ENCODE measurements around the gene AK5.
"Not testable (repeated sequence)": the region's sequence is repeated elsewhere in the genome, so short reads cannot be mapped to it uniquely, and the experiment has no call there.

Gene AK5

DNA sequence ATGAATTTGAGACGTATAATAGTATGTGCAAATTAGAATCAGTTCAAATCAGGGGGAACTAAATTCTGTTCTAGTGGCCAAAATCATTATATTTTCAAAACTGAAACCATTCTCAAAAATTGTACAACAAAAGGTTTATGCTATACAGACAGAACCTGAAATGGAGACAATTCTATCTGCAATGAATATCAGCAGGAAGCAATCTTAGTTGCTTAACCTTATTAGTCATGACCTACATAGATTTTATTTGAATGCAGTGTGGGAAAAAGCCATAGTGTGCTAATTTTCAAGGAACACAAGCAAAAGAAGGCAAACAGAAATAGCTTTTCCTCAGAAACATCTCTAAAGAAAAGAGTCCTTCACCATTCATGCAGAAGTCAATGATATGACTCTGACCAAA is 6.5 kb downstream of the AK5 start:
- DNase-seq = no peak

GRCh38 chr1:77290576-77290975 is 8.8 kb downstream of the AK5 start:
- DNase-seq = no peak

DNA sequence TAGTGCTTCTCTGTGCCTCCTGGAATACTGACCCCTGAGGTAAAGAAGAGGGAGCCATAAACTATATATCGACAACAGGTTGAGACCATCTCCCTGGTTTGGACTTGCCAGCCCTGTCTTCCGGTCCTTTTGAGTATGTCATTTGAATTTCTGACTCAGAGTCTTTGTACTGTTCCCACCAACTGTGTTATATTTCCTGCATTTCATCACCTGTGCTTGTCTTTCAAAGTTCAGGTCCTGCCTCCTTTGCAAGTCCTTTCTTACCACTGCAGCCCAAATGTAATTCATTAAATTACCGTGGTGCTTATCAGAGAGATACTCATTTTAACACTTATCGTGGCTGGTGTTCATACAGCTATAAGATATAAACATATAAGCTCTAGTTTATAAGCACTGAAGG is 10.7 kb downstream of the AK5 start:
- no peak for DNase-seq

DNA sequence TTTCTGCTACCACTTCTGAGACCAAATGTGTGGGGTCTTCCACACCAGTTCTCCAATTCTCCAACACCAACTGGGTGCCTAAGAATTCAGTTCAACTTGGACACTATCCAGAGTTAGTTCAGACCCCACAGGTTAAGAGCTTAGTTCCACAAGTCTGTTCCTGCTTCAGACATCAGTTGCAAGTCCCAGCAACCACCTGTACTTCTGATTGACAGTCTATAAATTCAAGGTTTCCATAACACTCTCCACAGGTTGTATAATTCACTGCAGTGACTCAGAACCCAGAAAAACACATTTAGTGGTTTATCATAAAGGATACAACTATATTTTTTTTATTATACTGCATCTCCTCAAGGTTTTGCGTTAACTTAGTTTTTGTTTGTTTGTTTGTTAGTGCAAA is 18.7 kb downstream of the AK5 start:
- no peak for DNase-seq

DNA sequence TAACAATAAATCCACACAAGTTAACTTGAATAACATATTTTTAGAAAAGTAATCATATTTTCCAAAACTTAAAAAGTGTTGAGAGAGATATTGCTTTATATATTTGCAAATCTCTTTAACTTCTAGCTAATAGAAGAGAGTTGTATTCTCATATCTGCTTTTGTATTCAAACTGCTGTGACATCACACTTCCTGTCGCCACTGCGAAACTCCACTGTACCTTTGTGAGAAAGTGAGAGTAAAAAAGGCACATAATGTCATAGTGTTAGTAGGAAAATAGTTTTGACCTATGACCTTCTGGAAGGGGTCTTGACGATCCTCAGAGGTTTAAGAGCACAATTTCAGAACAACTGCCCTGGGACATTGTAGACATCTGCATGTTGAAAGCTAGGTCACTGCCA is 21.6 kb downstream of the AK5 start:
- no peak for DNase-seq

DNA sequence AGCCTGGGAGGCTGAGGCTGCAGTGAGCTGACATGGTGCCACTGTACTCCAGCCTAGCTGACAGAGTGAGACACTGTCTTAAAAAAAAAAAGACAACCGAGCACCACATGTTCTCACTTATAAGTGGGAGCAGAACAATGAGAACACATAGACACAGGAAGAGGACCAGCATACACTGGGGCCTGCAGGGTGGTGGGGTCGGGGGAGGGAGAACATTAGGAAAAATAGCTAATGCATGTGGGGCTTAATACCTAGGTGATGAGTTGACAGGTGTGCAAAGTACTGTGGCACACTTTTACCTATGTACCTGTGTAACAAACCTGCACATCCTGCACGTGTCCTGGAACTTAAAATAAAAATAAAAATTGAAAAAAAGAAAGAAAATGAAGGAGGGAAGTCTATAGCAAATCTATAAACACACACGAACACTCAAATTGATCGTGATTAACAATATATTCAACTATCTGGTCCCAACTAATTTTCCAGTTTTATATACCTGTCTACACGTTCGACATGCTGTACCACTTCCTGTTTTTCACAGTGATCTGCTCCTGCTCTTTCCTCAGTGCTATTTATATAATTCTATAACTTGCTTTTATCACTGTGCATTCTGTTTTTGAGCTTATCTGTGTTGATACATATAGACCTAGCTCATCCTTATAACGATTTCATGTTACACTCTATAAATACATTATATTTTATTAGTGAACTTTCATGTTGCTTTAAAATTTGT is 27.2 kb downstream of the AK5 start:
- DNase-seq = no peak

DNA sequence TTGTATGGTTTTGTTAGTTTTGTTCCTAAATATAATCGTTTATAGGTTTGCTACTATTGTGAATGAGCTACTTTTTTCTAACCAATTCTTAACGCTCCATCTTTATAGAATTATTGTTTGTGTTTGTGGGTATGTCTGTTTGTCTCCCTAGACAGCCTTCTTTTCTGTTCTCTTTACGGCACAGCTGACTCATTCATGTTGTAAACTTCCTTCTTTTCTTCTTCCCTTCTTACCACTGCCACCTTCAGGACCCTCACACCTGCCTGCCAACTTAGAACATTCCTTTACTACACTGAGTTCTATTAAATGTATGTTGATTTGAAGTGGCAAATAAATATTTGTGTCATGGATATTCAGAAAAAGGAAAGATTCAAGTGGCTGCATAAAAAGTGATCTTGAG is 29.1 kb downstream of the AK5 start:
- no peak for DNase-seq

DNA sequence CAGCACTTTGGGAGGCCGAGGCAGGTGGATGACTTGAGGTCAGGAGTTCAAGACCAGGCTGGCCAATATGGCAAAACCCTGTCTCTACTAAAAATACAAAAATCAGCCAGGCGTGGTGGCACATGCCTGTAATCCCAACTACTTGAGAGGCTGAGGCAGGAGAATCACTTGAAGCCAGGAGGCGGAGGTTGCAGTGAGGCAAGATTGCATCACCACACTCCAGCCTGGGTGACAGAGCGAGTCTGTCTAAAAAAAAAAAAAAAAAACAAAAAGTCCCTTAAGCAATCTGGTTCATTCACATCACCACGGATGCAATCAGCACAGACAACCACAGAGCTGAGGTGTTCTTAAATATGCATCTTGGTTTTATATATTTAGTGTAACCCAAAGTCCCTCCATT is 30.5 kb downstream of the AK5 start:
- DNase-seq = not testable (repeated sequence)

- no peak for DNase-seq
These were observed 31.7 kb downstream of the AK5 start for GRCh38 chr1:77313491-77313890.

DNA sequence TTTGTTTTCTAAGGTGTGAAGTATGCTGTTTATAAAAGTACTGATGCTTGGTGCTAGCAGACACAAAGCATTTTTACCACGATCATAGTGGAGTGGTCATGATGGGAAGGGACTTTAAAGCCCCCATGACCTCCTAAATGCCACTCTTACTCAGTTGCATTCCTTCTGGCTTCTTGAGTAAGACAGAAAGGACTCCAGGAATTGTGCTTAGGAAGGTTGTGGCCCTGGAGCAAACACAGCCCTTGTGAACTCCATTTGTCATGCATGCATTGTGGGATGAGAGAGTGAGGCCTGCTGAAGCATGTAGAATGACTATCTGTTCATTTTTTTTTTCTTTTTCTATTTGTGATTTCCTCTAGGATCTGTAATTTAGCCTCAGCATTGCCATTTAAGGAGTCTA is 34.2 kb downstream of the AK5 start:
- DNase-seq = no peak

DNA sequence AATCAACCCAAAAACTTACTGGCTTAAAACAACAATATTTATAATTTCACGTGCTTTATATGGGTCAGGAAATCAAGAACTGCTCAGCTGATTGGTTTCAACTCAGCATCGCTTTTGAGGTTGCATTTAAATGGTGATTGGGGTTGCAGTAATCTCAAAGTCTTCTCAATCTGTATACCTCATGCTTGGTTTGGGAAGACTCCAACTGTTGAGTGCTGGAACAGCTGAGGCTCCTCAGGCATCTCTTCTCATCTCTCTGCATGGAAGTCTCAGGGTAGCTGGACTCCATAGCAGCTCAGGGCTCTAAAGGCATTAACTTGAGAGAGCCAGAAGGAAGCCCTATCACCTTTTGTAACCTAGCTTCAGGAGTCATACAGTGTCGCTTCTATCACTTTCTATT is 35.1 kb downstream of the AK5 start:
- DNase-seq = no peak

DNA sequence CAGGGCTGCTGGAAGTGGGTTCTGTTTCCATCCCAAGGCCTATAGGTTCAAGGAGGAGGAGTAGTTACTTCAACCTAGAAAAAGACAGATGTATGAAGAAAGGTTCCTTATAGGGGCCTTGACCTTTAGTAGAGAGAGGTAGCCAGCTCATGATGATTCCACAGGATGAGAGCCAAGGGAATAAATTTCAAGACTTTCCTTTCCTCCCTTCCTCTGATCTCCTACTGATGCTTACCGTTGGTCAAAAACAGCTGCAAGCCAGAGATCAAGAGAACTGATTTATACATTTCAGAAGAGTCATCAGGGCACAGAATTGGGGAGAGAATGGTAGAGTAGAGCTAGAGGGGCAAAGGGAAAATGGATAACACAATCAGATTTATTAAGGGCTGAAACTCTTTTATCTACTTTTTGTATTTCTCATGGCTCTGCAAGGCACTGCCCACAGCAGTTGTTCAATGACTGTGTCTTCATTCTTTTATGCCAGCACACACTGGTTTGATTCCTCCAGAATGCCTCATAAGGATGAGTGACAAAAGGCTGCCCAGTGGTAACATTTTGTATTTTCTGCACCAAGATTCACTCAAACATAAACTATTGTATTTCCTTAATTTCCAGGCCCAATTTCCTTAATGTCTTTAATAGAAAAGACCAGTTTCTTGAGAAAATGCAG is 37.4 kb downstream of the AK5 start:
- no peak for DNase-seq

- DNase-seq = no peak
These were observed 40.5 kb downstream of the AK5 start for GRCh38 chr1:77322061-77322900.

DNA sequence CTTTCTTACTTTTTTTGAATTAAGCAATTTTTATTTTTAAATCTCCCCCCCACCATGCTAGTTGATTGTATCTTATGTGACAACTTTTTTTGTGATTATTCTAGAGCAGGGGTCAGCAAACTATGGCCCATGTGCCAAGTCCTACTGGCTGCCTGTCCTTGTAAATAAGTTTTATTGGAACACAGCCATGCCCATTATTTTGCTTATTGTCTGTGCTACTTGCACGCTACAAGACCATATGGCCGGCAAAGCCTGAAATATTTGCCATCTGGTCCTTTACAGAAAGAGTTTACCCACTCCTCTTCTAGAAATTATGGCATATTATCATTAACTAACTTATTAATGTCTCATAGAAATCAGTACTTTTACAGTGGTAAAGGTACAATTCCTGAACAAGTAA is 51.7 kb downstream of the AK5 start:
- DNase-seq = no peak

GRCh38 chr1:77336729-77337128 is 54.9 kb downstream of the AK5 start:
- no peak for DNase-seq

- DNase-seq = no peak
These were observed 57.5 kb downstream of the AK5 start for GRCh38 chr1:77339326-77339725.

DNA sequence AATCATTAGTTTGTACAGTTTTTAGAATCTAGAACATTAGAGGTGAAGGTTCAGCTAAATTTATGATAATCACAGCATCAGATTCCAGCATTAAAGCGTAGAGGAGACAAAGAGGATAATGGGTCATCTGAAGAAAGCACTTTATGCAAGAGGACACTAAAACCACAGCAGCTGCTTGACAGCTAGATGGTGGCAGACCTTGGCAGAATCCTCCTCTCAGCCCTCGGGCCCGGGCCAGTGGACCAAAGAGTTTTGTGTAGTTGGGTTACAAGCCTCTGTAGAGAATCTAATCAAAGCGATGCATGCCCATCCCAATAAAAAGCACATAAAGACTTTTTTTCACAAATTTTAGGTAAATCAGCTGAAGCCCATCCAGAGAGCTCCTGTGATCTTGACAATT is 59.4 kb downstream of the AK5 start:
- DNase-seq = no peak

GRCh38 chr1:77342745-77343144 is 60.9 kb downstream of the AK5 start:
- DNase-seq = no peak

- DNase-seq = no peak
These were observed 65.8 kb downstream of the AK5 start for GRCh38 chr1:77347646-77348045.

DNA sequence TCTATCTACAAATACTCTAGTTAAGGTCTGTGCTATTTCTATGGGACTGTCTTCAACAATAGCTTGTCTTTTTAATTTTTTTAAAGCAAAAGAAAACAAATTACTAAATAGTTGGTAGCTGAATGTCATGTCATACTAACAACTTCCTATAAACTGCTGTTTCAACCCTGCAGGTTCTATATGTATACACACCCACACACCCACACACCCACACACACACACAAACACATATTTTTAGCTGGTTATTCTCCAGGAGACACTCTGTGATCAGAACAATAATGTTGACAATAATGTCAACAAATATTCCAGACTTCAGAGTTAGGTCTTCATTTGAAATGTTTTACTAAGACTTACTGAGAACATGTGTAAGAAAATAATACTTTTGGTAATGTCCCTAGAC is 66.7 kb downstream of the AK5 start:
- DNase-seq = no peak

GRCh38 chr1:77349275-77349674 is 67.5 kb downstream of the AK5 start:
- no peak for DNase-seq

DNA sequence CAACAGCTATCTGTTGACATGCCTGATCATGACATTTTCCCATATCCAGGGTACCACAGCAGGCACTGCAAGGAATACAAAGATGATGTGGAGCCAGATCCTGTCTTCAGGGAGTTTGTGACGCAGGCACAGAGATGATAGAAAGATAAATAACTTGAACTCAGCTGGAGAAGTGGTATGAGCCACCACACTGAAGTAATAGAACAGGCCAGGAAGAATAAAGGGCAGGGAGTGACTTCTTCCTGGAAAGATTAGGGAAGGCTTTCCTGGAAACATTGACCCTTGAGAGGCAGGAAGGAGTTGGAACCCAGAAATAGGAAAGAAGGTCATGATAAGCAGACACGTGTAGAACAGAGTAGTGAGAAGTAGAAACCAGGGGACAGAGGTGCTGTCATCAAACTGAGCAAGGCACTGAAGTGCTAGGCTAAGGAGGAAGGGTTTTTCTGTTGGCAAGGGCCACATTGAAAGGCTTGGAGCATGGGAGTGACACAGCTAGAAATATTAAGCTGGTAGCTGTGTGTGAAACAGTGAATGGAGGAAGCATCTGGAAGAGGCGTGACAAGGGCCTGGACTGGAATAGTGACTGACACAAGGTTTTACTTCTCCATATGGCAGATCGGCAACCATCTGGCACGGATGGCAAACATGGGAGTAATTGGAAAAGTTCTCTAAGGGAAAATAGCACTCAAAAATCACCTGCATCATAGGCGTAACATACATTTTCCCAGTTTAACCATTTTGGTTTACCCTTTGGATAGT is 68.4 kb downstream of the AK5 start:
- DNase-seq = no peak

DNA sequence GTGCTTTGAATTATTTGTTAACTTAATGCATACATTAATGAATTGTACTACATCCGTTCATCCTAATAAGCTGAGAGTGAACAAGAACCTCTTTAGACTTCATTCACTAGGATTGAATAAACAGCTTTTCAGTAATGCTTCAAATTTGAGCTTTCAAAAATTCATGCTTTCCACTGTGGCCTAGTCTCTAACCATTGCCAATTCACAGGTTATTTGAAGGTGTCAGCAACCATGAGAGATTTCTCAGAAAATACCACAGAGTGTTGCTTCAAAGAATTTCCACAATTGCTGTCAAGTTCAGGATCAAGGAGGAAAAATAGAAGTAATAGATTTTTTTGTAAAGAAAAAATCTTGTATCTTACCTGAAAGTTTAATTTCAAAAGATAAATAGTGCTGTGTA is 72.7 kb downstream of the AK5 start:
- DNase-seq = no peak

Data from GOT3 (cell line).